Activated CD8-positive, alpha-beta memory T cell treated with anti-CD3 and anti-CD28 coated beads, Interleukin-2, amount 50 U/mL, for 1 hour (primary cell): ENCODE results near the gene BLNK.

Experiments
- DNase-seq: peaks from one replicate; pipeline ENCODE4 v3.0.0-alpha.2; 2020; ENCODE audit errors: extremely low read depth

The BLNK gene

GRCh38 chr10:96288151-96288621, 16.8 kb upstream of the BLNK start:
- no peak for DNase-seq

GRCh38 chr10:96287392-96288105, 16.2 kb upstream of the BLNK start:
- DNase-seq, result no peak

- no peak for DNase-seq
Observed at GRCh38 chr10:96285331-96285752, 14.0 kb upstream of the BLNK start.

GRCh38 chr10:96283756-96284155, 12.4 kb upstream of the BLNK start:
- no peak for DNase-seq

- DNase-seq, result no peak
Observed at GRCh38 chr10:96283351-96283750, 12.0 kb upstream of the BLNK start.

- no peak for DNase-seq
Observed at GRCh38 chr10:96281444-96282029, 10.2 kb upstream of the BLNK start.

GRCh38 chr10:96280859-96281258, 9.5 kb upstream of the BLNK start:
- no peak for DNase-seq

GRCh38 chr10:96279191-96279641, 7.8 kb upstream of the BLNK start:
- DNase-seq, result no peak

- no peak for DNase-seq
Observed at GRCh38 chr10:96276831-96277230, 5.5 kb upstream of the BLNK start.

GRCh38 chr10:96276426-96276825, 5.1 kb upstream of the BLNK start:
- no peak for DNase-seq

- no peak for DNase-seq
Observed at GRCh38 chr10:96275685-96276418, 4.5 kb upstream of the BLNK start.

GRCh38 chr10:96272316-96273280, 1.2 kb upstream of the BLNK start:
- DNase-seq, result no peak

GRCh38 chr10:96270571-96270970, 798 bp downstream of the BLNK start:
- DNase-seq, result no peak

- DNase-seq, result no peak
Observed at GRCh38 chr10:96269438-96270300, 1.7 kb downstream of the BLNK start.

- no peak for DNase-seq
Observed at GRCh38 chr10:96268341-96268909, 2.9 kb downstream of the BLNK start.

GRCh38 chr10:96267234-96267705, 4.1 kb downstream of the BLNK start:
- no peak for DNase-seq

GRCh38 chr10:96266118-96266770, 5.1 kb downstream of the BLNK start:
- DNase-seq, result no peak

- no peak for DNase-seq
Observed at GRCh38 chr10:96264938-96265337, 6.4 kb downstream of the BLNK start.

- no peak for DNase-seq
Observed at GRCh38 chr10:96263669-96264068, 7.7 kb downstream of the BLNK start.

GRCh38 chr10:96263176-96263575, 8.2 kb downstream of the BLNK start:
- DNase-seq, result no peak
